HG03135 (cell line): ENCODE data around the gene GARIN5B.

Experiments
- ATAC-seq: cut with Tn5 transposase; IDR thresholded peaks from one replicate; pipeline ENCODE4 v1.9.1; 2021; ENCODE audit warnings: mild to moderate bottlenecking, moderate library complexity; ENCODE audit not compliant: unreplicated experiment

GARIN5B gene

DNA sequence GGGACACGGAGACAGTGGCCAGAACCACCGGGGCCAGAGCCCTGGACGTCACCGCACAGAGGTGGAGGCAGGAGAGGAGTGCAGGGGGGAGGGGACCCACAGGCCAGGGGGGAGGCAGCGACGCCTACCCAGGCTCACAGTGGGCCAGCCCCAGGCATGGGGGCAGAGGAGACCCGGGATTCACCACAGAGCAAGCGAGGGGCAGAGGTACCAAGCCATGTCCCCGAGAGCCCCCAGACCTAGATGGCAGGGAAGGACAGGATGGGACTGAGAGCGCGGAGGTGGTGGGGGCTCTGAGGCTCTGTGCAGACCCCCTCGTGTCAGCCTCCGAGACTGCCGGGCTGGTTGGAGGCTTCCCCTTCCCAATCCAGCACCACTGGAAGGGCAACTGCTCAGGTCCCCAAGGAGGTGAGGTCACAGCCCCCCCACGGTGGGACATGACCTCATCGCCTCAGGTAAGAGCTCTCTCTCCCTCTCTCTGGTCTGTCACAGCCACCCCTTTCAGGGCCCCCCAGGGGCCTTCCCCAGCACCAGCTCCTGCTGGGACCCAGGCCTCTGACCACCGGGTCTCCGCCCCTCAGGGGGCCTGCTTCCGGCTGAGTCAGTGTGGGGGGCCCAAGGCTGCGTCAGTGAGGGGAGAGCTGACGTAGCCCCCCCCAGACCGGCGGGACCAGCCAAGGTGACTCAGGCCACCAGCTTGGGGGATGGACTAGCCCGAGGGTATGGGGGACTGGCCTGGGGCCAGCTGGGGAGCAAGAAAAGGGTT, 9.4 kb upstream of the GARIN5B start:
- ATAC-seq: no peak

DNA sequence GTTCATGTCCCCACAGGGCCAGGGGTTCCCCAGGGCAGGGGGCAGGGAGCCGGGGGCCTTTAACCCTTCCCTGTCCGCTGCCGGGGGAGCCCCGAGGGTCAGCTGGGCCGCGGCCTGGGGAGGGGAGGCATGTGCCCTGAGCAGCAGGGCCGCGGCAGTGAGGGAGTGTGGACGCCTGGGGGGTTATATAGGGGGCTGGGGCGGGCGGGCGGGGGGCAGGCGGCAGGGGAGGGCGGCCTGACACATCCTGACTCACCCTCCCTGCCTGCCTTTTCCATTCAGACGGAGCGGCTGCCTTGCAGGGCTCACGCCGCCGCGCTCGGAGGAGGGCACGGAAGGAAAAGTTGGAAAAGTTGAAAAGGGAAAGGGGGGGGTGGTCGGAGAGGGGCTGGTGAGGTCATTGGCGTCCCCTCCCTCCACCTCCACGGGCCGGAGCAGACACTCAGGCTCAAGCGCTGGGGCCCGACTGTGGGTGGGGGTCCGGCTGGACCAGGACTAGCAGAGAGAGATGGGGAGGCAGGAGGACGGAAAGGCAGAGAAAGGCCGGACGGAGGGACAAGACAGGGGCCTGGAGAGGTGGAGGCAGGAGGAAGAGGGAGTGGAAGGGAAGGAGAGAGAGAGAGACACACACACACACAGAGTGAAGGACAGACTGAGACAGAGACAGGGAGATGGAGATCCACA, 7.4 kb upstream of the GARIN5B start, which contains the start of gene IL11:
Gene IL11, minus strand, starts transcription at position 159 of the 684 bp plus-strand sequence. Its CDS starts 153 bp downstream, at position 6.
- no peak for ATAC-seq

GRCh38 chr19:55369653-55370304, 6.7 kb upstream of the GARIN5B start:
- ATAC-seq: no peak

DNA sequence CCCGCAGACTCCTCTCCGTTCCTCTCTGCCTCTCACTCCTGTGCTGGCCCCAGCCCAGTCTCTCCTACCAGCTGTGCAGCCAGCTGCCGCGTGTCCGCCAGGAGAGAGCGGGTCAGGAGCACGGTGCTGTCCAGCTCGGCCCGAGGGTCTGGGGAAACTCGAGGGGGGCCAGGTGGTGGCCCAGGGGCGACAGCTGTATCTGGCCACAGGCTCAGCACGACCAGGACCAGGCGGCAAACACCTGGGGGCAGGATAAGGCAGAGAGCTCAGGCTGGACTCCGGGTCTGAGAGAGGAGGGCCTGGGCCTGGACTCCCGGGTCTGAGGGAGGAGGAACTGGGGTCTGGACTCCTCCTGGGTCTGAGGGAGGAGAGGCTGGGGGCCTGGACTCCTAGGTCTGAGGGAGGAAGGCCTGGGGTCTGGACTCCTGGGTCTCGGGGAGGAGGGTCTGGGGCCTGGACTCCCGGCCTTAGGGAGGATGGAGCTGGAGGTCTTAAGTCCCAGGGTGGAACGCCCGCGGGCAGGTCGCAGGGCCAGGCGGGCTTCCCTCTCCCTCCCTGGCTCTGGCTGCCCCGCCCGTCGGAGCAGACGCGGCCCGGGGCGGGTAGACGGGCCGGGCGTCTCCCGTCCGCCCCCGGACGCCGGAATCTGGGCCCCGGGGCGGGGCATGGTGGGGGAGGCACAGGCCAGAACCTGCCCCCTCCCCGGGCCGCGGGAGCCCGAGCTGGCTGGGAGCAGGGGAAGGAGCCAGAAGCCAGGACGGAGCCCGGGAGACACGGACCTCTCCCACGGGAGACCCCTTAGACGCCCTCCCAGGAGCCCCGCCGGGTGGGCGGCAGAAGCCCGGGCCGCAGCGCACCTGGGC, 5.9 kb upstream of the GARIN5B start:
- ATAC-seq: no peak

GRCh38 chr19:55368106-55368505, 5.0 kb upstream of the GARIN5B start:
- ATAC-seq: no peak

- no peak for ATAC-seq
Measured at GRCh38 chr19:55366790-55367189, 3.7 kb upstream of the GARIN5B start.

GRCh38 chr19:55365964-55366363, 2.9 kb upstream of the GARIN5B start:
- ATAC-seq: no peak

- no peak for ATAC-seq
Measured at GRCh38 chr19:55365245-55365644, 2.2 kb upstream of the GARIN5B start.

- ATAC-seq: no peak
Measured at GRCh38 chr19:55362174-55362989, 678 bp downstream of the GARIN5B start.

DNA sequence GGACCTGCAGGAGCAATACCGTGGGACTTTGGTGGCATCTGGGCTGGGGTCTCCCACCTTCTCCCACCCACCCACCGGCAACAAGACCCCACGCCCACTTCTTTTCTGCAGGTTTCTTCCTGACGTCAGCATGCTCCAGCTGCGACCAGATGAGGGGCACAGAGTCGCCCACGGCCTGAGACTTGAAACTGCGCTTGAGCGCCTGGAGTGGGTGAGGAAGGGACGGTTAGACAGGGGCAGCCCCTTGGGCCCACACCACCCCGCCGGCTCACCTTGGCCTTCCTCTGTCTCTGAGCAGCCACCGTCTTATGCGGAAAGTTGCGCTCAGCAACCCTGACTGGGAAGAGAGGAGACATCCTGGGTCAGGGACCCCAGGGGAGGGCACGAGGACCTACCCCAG, 2.2 kb downstream of the GARIN5B start:
- ATAC-seq: no peak

GRCh38 chr19:55358943-55359908, 3.8 kb downstream of the GARIN5B start:
- ATAC-seq: no peak

DNA sequence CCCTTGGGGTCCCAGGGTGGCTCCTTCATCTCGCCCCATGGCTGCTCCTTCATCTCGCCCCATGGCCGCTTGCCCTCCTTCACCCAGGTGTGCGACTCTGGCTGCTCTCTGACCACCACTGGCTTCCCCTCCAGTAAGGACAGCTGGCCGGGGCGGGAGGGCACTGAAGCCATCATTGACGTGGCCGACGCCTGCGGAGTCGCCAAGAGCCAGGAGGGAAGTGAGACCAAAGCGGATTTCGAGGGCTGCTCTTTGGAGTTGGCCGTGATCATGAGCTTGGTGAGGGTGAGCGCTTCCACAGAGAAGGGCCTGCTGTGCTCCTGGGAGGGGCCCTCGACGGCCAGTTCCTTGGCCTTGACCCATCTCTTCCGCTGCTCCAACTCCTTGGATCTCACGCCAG, 4.6 kb downstream of the GARIN5B start:
- ATAC-seq: no peak

DNA sequence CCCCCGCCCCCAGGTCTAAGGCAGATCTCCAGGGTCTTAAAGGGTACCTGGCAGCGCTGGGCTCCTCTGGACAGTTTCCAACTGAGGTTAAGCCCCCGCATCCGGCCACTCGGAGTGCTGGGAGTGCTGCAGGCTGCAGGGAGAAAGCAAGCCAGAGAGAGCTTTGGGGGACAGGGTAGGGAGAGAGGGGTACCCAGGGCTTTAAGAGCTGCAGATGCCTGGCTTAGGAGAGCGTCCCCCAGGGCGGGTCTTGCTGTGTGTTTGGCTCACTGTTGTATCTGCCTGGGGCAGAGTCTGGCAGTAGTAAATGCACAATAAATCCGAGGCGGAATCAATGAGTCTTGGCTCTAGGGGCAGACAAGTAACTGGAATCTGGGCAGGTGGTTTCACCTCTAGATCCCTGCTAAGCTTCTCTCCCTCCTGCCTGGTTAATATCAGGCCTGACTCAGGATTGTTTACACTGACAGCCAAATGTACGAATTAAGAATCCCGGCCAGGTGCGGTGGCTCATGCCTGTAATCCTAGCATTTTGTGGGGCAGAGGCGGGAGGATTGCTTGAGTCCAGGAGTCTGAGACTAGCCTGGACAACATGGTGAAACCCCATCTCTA, 7.7 kb downstream of the GARIN5B start:
- no peak for ATAC-seq

GRCh38 chr19:55354698-55355212, 8.3 kb downstream of the GARIN5B start, which contains the start of gene COX6B2:
COX6B2 (minus strand) TSS chr19:55354719; CDS start chr19:55354521, 198 bp downstream.
- ATAC-seq: no peak

DNA sequence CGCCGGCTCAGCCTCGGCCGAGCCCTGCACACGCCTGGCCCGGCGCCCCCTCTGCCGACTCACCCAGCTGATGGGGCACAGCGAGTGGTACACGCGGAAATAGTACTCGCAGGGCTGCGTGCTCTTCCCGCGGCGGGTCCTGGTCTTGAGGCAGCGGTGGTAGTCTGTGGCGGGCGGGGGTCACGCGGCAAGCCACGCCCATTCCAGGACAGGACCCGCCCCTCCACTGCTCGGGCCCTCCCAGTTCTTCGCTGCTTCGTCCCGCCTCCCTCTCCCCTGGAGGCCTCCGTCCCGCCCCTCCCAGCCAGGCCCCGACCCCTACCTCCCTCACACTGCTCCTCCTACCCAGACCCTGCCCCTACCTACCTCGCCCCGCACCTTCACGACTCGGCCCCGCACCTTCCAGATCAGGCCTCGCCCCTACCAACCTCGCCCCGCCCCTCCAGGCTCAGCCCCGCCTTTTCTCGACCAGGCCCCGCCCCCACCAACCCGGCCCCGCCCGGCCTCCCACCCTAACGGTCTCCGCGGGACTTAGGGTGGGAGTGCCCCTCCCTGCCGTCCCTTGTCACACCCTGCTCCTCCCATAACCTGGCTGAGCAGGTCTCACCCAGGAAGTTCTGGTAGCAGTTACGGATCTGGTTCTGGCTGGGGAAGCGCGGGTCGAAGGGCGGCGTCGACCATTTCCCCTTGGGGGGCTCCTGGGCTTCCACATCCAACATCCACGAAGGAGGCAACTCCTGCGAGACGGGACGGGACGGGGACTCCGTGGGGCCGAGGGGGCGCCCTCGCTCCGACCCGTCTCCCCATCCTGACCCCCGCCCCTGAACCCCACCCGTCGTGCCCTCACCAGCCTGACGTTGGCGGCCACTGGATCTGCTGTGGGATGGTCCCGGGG, 9.0 kb downstream of the GARIN5B start:
- ATAC-seq: no peak

DNA sequence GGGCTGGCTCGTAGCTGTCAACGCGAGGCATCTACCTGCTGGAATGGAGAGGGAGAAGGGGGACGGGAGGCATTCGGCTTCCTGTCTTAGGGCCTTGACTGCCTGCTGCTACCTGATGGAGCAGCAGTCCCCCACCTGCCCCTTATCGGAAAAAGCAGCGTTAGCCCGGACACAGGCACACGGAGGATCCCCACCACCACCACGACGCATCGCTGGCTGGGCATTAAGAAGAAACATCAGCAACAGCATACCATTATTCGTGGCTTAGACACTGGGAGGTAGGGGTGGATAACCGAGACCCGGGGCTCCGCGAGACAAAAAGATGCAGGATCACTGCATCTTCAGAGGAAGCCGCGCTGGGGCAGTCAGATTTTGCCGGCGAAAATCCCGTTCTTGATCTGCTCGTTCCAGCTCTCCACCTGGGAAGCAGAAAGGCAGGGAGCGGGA, 9.7 kb downstream of the GARIN5B start:
- ATAC-seq: no peak

DNA sequence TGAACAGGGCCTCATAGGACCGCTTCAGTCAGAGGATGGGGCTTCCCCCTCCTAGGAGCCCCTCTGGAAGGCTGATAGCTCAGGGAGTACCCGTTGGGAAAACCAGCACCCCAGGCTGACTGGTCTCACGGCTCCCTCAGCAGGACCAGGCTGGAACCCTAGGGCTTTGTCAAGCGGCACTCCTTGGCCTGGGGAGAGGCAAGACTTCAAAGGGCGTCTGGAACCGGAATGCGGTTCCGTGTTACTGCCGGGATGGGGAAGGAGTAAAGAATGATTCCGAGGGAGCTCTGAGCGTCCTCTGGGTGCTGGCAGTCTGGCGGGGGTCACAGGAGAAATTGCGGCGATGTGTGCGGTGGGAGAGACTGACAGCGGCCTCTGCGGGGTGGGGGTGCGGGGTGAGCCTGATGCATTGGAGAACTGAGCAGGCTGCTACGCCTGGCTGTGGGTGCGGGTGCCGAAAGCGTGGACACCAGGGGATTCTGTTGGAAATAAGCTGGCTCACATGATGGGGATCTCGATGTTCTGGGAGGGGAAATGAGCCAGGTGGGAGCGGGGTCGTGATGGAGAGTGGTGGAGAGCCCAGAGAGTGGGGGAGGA, 10.4 kb downstream of the GARIN5B start:
- ATAC-seq: no peak
